Astrocyte of the spinal cord (primary cell): ENCODE measurements around the gene C9orf85.

ENCODE experiments used
- DNase-seq: peaks from one replicate; pipeline ENCODE4 v3.0.0; 2011; ENCODE audit warnings: low read depth, low spot score
- H3K4me3 ChIP-seq: 2 replicates; pipeline ENCODE4 v1.5.1; 2011; ENCODE audit warnings: low read depth, mild to moderate bottlenecking, low read length, moderate library complexity
- CTCF ChIP-seq: IDR thresholded peaks from 2 replicates; pipeline ENCODE4 v1.5.1; 2012; ENCODE audit warnings: low read depth, mild to moderate bottlenecking, low read length, inconsistent platforms
- in situ Hi-C: cut with HindIII; loops from 2 replicates; pipeline ENCODE4 v1.10.0; 2017; ENCODE audit warnings: low sequenced_read_pairs

The C9orf85 gene

GRCh38 chr9:71980266-71981190 lies 69.1 kb downstream of the C9orf85 start:
- in situ Hi-C loops: no loop called here
- no peak overlapping the region for H3K4me3 ChIP-seq
- no peak for TF ChIP-seq CTCF
- no peak for DNase-seq

- no peak for DNase-seq
- no peak overlapping the region for H3K4me3 ChIP-seq
- in situ Hi-C loops: no loop called here
- TF ChIP-seq CTCF: no peak
Measured at GRCh38 chr9:71981944-71982343, 70.5 kb downstream of the C9orf85 start.

GRCh38 chr9:71984403-71984802 lies 73.0 kb downstream of the C9orf85 start:
- no peak for TF ChIP-seq CTCF

GRCh38 chr9:71984831-71985281 lies 73.4 kb downstream of the C9orf85 start:
- DNase-seq: no peak
- no peak for TF ChIP-seq CTCF
- in situ Hi-C loops: no loop called here
- H3K4me3 ChIP-seq: no peak overlapping the region

More at GRCh38 chr9:71984403-71984802, 73.0 kb downstream of the C9orf85 start:
- H3K4me3 ChIP-seq: no peak overlapping the region
- in situ Hi-C loops: no loop called here
- DNase-seq: peak; percentile 42

- TF ChIP-seq CTCF: no peak
- DNase-seq: no peak
- H3K4me3 ChIP-seq: no peak overlapping the region
- in situ Hi-C loops: no loop called here
Measured at GRCh38 chr9:71985297-71985911, 74.0 kb downstream of the C9orf85 start.

GRCh38 chr9:71986900-71987299 lies 75.5 kb downstream of the C9orf85 start:
- no peak overlapping the region for H3K4me3 ChIP-seq
- in situ Hi-C loops: no loop called here
- no peak for DNase-seq

More at GRCh38 chr9:71986900-71987299, 75.5 kb downstream of the C9orf85 start:
- TF ChIP-seq CTCF: no peak
